ENCODE results near the gene RTL10. TPM values are rescaled to one million over a fixed set of nuclear protein-coding genes. Genes with fewer than 3 reads are reported as not detected.
A peak's percentile ranks its signal among the peaks of the same experiment; 100 is the strongest.

RTL10 gene
- total and polyA plus RNA-seq, 2 donors from 2014 or later = 8.8 to 16.7 TPM

DNA sequence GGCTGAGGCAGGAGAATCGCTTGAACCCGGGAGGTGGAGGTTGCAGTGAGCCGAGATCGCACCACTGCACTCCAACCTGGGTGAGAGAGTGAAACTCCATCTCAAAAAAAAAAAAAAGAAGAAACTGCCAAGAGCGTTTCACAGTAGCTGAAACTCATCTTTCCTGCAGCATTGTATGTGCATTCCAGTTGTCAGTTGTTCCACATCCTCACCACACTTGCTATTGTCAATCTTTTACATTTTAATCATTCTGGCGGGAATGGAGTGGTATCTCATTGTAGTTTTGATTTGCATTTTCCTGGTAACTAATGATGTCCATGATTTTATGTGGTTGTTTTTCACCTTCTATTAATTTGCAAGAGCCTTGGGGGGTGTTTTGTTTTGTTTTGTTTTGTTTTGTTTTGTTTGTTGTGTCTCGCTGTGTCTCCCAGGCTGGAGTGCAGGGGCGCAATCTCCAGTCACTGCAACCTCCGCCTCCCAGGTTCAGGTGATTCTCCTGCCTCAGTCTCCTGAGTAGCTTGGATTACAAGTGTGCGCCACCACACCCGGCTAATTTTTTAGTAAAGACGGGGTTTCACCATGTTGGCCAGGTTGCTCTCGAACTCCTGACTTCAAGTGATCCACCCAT is 8.1 kb upstream of the RTL10 start:
- DNase-seq (peak in 1 of 5 donors; percentile 10), FAIRE-seq (no peak)
- H3K4me1 ChIP-seq (ENCODE audit: control insufficient read depth in 2 of 3, insufficient read depth in 2 of 3, low read depth in 1 of 3, low read length in 3 of 3) = no peaks in the 10 kb centered on the region
- no peaks in the 10 kb centered on the region for H3K36me3 ChIP-seq (ENCODE audit: control insufficient read depth in 2 of 3, insufficient read depth in 3 of 3, low read length in 3 of 3)
- no peaks in the 10 kb centered on the region for H3K27me3 ChIP-seq (ENCODE audit: control insufficient read depth, insufficient read depth, low read length)
- H3K4me3 ChIP-seq (ENCODE audit: low read length in 3 of 3) = no peak overlapping the region
- intact Hi-C loops (cut with DNase I) = no loop called here
- no peak overlapping the region for H3K27ac ChIP-seq (ENCODE audit: low read depth in 2 of 2, low read length in 2 of 2)
- H3K9me3 ChIP-seq (ENCODE audit: control insufficient read depth in 2 of 3, insufficient read depth in 1 of 3, low read length in 3 of 3) = no peaks in the 10 kb centered on the region
- TF ChIP-seq, protein P1, sequence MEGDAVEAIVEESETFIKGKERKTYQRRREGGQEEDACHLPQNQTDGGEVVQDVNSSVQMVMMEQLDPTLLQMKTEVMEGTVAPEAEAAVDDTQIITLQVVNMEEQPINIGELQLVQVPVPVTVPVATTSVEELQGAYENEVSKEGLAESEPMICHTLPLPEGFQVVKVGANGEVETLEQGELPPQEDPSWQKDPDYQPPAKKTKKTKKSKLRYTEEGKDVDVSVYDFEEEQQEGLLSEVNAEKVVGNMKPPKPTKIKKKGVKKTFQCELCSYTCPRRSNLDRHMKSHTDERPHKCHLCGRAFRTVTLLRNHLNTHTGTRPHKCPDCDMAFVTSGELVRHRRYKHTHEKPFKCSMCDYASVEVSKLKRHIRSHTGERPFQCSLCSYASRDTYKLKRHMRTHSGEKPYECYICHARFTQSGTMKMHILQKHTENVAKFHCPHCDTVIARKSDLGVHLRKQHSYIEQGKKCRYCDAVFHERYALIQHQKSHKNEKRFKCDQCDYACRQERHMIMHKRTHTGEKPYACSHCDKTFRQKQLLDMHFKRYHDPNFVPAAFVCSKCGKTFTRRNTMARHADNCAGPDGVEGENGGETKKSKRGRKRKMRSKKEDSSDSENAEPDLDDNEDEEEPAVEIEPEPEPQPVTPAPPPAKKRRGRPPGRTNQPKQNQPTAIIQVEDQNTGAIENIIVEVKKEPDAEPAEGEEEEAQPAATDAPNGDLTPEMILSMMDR (IDR thresholded peaks at IDR 0.05; ENCODE audit: borderline replicate concordance, extremely low read depth, insufficient read depth) = no peak
- H3K9ac ChIP-seq (ENCODE audit: low read length in 3 of 3) = no peak overlapping the region

DNA sequence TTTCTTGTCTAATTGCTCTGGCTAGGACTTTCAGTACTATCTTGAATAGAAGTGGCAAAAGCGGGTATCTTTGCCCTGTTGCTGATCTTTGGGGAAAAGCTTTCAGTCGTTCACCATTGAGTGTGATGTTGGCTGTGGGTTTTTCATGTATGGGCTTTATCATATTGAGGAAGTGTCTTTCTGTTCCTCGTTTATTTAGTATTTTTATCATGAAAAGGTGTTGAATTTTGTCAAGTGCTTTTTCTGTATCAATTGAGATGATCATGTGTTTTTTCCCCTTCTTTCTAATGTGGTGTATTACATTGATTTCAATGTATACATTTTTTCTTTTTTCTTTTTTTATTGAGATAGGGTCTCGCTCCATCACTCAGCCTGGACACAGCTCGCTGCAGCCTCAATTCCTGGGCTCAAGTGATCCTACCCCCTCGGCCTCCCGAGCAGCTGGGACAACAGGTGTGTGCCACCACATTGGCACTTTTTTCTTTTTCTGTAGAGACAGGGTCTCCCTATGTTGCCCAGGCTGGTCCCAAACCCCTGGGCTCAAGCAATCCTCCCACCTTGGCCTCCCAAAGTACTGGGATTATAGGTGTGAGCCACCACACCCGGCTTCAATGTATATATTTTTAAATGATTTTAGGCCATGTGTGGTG is 5.3 kb upstream of the RTL10 start:
- FAIRE-seq (no peak), DNase-seq (peak in 1 of 5 donors; percentile 1)
- peaks cover 0 to 8% (median 0%) of the 10 kb centered on the region in 3 donors for H3K4me1 ChIP-seq (ENCODE audit: control insufficient read depth in 2 of 3, insufficient read depth in 2 of 3, low read depth in 1 of 3, low read length in 3 of 3)
- H3K27me3 ChIP-seq (ENCODE audit: control insufficient read depth, insufficient read depth, low read length) = no peaks in the 10 kb centered on the region
- no peak overlapping the region for H3K4me3 ChIP-seq (ENCODE audit: low read length in 3 of 3)
- intact Hi-C loops (cut with DNase I) = no loop called here
- no peaks in the 10 kb centered on the region for H3K36me3 ChIP-seq (ENCODE audit: control insufficient read depth in 2 of 3, insufficient read depth in 3 of 3, low read length in 3 of 3)
- no peak overlapping the region for H3K9ac ChIP-seq (ENCODE audit: low read length in 3 of 3)
- H3K27ac ChIP-seq (ENCODE audit: low read depth in 2 of 2, low read length in 2 of 2) = no peak overlapping the region
- TF ChIP-seq, protein P1 (IDR thresholded peaks at IDR 0.05; ENCODE audit: borderline replicate concordance, extremely low read depth, insufficient read depth) = no peak
- H3K9me3 ChIP-seq (ENCODE audit: control insufficient read depth in 2 of 3, insufficient read depth in 1 of 3, low read length in 3 of 3) = no peaks in the 10 kb centered on the region

DNA sequence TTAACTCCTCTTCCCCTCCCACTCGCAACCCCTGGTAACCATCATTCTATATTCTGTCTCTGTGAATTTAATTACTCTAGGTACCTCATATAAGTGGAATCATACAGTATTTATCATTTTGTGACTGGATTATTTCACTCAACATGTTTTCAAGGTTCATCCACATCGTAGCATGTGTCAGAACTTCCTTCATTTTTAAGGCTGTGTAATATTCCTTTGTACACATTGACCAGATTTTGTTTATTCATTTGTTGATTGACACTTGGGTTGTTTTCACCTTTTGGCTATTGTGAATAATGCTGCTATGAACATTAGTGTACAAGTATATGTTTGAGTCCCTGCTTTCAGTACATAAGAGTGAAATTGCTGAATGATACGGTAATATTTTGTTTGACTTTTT is 2.7 kb upstream of the RTL10 start:
- DNase-seq = no peak
- intact Hi-C loops (cut with DNase I) = no loop called here

More for the DNA sequence above, 2.7 kb upstream of the RTL10 start:
- H3K9ac ChIP-seq (ENCODE audit: low read length in 3 of 3) = no peak overlapping the region
- H3K4me1 ChIP-seq (ENCODE audit: control insufficient read depth in 2 of 3, insufficient read depth in 2 of 3, low read depth in 1 of 3, low read length in 3 of 3) = peaks cover 0 to 22% (median 0%) of the 10 kb centered on the region in 3 donors
- TF ChIP-seq, protein P1 (IDR thresholded peaks at IDR 0.05; ENCODE audit: borderline replicate concordance, extremely low read depth, insufficient read depth) = no peak
- H3K27me3 ChIP-seq (ENCODE audit: control insufficient read depth, insufficient read depth, low read length) = no peaks in the 10 kb centered on the region
- H3K4me3 ChIP-seq (ENCODE audit: low read length in 3 of 3) = no peak overlapping the region
- FAIRE-seq = no peak
- no peak overlapping the region for H3K27ac ChIP-seq (ENCODE audit: low read depth in 2 of 2, low read length in 2 of 2)
- peaks cover 0 to under 1% (median 0%) of the 10 kb centered on the region in 3 donors for H3K36me3 ChIP-seq (ENCODE audit: control insufficient read depth in 2 of 3, insufficient read depth in 3 of 3, low read length in 3 of 3)
- no peaks in the 10 kb centered on the region for H3K9me3 ChIP-seq (ENCODE audit: control insufficient read depth in 2 of 3, insufficient read depth in 1 of 3, low read length in 3 of 3)
